Measurements from ENCODE around the gene NDST1.

- no peak for TF ChIP-seq CTCF (IDR thresholded peaks at IDR 0.05; ENCODE audit: borderline replicate concordance, extremely low read depth, low read length, poor library complexity, severe bottlenecking)
- no peak for TF ChIP-seq EZH2 (IDR thresholded peaks at IDR 0.05; ENCODE audit: borderline replicate concordance, low read depth, low read length, severe bottlenecking)
These were observed 32.9 kb downstream of the NDST1 start for GRCh38 chr5:150540615-150541396.
